Choroid plexus epithelial cell (primary cell): ENCODE data around the gene MAP1LC3B2.

ENCODE experiments used
- DNase-seq: peaks from one replicate; pipeline ENCODE4 v3.0.0-alpha.2; 2010; ENCODE audit warnings: low read depth
- H3K4me3 ChIP-seq: 2 replicates; pipeline ENCODE4 v1.5.1; 2011; ENCODE audit warnings: low read depth, mild to moderate bottlenecking, control low read depth, low read length, moderate library complexity
- TF ChIP-seq, protein P1 (sequence below): conservative IDR thresholded peaks from 2 replicates; pipeline ENCODE4 v1.5.1; 2011; ENCODE audit warnings: low read depth, mild to moderate bottlenecking, control low read depth, inconsistent platforms, low read length, moderate library complexity

The MAP1LC3B2 gene

DNA sequence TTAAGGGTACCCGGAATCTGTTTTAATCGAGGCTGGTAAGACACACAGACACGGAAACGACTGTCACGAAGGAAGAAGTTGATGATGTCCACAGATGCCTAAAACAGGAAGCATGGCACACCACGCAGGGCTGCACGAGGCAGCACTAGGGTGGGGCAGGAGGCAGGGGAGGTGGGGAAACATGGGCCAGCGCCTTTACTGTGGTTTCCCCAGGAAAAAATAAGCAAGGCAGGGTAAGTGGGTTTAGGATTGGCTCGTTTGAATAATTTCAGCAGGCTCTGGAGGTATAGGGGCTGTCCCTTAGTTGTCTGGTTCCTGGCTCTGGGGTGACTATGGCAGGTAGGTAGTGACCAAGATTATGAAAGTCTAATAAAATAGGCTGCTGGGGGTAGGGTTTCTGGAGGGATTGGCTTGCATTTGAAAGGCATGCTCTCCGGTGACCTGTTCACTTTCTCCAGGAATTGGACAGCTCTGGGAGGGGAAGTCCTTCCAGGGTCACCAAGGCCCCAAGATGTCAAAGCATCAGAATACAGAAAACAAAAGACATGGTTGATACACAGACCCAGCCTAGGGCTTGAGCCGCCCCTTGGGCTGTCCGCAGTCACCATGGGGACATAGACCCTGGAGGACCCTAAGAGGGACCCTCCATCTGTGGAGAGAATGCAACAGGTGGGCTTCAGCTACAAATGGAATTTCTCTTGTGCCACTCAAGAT is 35.3 kb downstream of the MAP1LC3B2 start:
- DNase-seq, result no peak
- TF ChIP-seq, protein P1, sequence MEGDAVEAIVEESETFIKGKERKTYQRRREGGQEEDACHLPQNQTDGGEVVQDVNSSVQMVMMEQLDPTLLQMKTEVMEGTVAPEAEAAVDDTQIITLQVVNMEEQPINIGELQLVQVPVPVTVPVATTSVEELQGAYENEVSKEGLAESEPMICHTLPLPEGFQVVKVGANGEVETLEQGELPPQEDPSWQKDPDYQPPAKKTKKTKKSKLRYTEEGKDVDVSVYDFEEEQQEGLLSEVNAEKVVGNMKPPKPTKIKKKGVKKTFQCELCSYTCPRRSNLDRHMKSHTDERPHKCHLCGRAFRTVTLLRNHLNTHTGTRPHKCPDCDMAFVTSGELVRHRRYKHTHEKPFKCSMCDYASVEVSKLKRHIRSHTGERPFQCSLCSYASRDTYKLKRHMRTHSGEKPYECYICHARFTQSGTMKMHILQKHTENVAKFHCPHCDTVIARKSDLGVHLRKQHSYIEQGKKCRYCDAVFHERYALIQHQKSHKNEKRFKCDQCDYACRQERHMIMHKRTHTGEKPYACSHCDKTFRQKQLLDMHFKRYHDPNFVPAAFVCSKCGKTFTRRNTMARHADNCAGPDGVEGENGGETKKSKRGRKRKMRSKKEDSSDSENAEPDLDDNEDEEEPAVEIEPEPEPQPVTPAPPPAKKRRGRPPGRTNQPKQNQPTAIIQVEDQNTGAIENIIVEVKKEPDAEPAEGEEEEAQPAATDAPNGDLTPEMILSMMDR, result no peak
- H3K4me3 ChIP-seq, result no peak overlapping the region

DNA sequence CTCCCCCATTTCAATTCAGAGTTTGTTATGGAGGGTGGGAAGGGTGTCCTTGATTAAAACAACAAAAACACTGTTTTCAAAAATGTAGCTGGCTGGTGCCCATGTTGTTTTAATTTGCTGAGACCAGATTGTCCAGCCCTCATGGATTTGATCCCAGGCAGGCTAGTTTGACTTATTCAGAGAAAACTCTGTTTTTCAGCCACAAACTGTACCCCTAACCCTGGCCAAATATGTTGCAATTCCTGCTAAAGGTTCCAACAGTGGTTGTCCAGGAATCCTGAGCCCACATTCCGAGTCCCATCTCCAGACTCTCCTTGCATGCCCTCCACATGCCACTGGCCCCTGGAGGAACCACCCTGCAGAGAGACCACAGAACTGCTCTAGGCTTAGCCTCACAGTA is 36.0 kb downstream of the MAP1LC3B2 start:
- TF ChIP-seq, protein P1, result no peak
- DNase-seq, result no peak
- no peak overlapping the region for H3K4me3 ChIP-seq

GRCh38 chr12:116595672-116596071 is 36.5 kb downstream of the MAP1LC3B2 start:
- H3K4me3 ChIP-seq, result no peak overlapping the region
- no peak for DNase-seq
- TF ChIP-seq, protein P1, result no peak

DNA sequence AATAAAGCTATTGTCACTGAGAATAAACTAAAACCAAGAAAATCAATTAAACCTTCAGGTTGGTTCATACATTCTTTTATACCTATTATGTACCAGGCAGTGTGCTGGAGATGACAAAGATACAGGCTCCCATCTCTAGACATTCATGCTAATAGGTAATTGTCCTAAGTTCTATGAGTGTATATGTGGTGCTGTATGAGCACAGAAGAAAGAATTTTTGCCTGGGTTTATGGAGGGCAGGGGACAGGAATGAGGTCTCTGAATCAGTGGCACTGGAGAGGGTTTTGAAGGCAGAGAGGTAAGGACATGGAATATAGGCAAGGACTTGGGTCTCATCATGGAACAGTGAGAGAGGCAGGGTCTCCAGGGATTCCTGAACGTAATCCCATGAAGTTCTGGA is 38.7 kb downstream of the MAP1LC3B2 start:
- no peak overlapping the region for H3K4me3 ChIP-seq
- no peak for DNase-seq
- TF ChIP-seq, protein P1, result no peak

DNA sequence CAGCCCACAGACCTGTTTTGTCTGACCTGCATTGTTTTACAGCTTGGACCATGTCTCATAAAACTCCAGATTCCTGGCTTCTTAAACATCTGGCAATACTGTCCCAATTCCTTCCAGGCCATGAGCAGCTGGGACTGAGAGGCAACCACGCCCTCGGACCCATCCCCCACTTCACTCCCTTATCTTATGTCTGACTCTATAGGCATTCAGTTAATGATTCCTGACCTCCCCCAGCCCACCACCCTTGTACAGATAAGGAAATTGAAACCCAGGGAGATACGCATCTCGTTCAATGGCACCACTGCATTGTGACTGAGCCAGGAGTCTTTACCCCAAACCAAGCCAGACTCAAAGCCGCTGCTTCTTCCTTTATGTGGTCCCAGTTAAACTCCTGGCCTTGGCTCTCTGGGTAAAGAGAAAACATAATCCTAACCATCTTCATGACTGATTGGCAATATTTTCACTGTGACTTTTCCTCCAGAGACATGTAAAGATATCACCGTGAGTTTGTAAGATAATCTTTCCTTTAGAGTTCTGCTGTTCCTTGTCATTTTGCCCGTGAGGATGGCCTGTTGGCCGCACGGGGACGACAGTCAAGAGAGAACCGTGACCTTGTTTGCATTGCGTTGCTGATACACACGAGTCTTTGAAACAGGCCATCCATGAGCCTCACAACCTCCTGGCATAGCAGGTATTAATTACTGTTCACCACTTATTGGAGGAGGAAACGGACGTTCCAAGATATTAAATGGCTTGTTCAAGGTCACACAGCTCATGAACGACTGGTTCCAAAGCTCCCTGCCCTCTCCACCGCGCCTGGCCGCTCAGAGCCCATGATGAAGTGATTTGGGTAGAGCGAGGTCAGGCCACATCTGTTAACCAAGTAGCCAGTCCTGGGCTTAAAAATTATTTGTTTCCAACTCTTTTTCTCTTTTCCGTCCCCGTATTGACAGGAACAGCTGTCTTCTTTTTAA is 39.4 kb downstream of the MAP1LC3B2 start:
- TF ChIP-seq, protein P1, result no peak
- DNase-seq, result no peak
- peak overlapping the region; percentile 54 for H3K4me3 ChIP-seq

DNA sequence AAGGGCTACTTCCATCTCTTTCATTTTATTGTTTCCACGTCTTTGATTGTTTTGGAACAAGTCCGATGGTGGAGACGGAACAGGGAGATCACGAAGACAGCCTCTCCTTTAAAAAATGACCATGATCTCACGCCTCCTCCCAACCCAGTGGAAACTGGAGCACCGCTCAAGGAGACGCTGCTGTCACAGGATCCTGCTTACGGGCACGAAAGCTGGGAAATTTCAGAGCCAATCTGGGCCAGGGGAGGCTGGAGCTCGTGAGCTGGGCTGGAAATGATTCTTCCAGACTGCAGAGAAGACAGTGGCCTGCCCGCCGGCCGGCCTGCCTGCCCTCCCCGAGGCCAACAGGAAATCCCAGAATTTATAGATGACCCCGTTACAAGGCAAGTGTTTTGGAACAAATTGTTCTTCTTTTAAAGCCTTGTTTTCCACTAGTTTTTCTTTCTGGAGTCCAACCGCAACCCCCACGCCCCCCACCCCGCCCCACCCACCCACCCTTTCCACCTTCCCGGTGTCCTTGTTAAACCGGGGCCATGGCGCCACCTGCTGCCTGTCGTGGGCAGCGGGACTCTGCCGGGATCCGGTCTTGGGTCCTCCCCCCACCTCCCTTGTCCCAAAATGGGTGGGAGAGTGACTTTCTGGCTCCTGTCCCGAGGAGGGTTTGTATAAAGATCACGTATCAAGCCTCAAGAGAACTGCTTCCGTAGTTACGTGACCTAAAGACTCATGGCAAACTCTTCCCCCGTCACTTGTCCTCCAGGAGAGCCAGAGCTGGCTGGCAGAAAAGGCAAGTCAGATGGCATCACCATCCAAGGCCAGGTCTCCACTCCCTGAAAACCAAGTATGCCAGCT is 40.3 kb downstream of the MAP1LC3B2 start:
- peak overlapping the region; percentile 54 for H3K4me3 ChIP-seq
- TF ChIP-seq, protein P1, result peak; percentile 74

More for the DNA sequence above, 40.3 kb downstream of the MAP1LC3B2 start:
- peak; percentile 73 for DNase-seq
